WTC11 (cell line): ENCODE data around the gene AGBL1. TPM values are rescaled to one million over a fixed set of nuclear protein-coding genes. Genes with fewer than 3 reads are reported as not detected.

Experiments
- ATAC-seq: fragments of 200-7000 bp; cut with Tn5 transposase; 2 replicates; pipeline ENCODE4 v1.10.0; 2021; ENCODE audit warnings: mild to moderate bottlenecking, moderate library complexity
- CTCF ChIA-PET: fragments of 300-600 bp; sonication (Branson Sonifier 250); formaldehyde crosslinking; loops from one replicate; lab custom pipeline; 2021; ENCODE audit warnings: antibody characterized with exemption; lab: Charles Lee
- POLR2A ChIA-PET: fragments of 350-600 bp; sonication (Branson Sonifier 250); formaldehyde crosslinking; loops from one replicate; lab custom pipeline; 2021; ENCODE audit warnings: antibody characterized with exemption; lab: Charles Lee
- DNase-seq: peaks from one replicate; pipeline ENCODE4 v3.0.0; 2021; ENCODE audit warnings: low spot score
- H3K27ac Mint-ChIP-seq: 2 replicates; pipeline ENCODE4 v1.8.0; 2021; ENCODE audit warnings: mixed read lengths
- H3K27me3 Mint-ChIP-seq: 2 replicates; pipeline ENCODE4 v1.8.0; 2021; ENCODE audit warnings: low read depth, mild to moderate bottlenecking, moderate library complexity, mixed read lengths
- H3K36me3 Mint-ChIP-seq: 2 replicates; pipeline ENCODE4 v1.8.0; 2021; ENCODE audit warnings: mixed read lengths
- H3K4me1 Mint-ChIP-seq: 2 replicates; pipeline ENCODE4 v1.8.0; 2022; ENCODE audit warnings: mixed read lengths
- H3K4me3 Mint-ChIP-seq: 2 replicates; pipeline ENCODE4 v1.8.0; 2021; ENCODE audit warnings: mild to moderate bottlenecking, moderate library complexity, mixed read lengths
- H3K9me3 Mint-ChIP-seq: 2 replicates; pipeline ENCODE4 v1.8.0; 2021; ENCODE audit warnings: mixed read lengths
- ATF2 ChIP-seq: sonication (generic); formaldehyde crosslinking; IDR thresholded peaks from 2 replicates; pipeline ENCODE4 v1.8.1; 2022; ENCODE audit warnings: low read depth, missing genetic modification reagents, borderline replicate concordance
- CREM ChIP-seq: sonication (generic); formaldehyde crosslinking; IDR thresholded peaks from 2 replicates; pipeline ENCODE4 v1.8.1; 2022; ENCODE audit warnings: mild to moderate bottlenecking, missing genetic modification reagents, moderate library complexity
- FOXJ3 ChIP-seq: sonication (generic); formaldehyde crosslinking; IDR thresholded peaks from 2 replicates; pipeline ENCODE4 v1.9.0; 2021; ENCODE audit warnings: missing genetic modification reagents, mild to moderate bottlenecking, borderline replicate concordance
- FOXK1 ChIP-seq: sonication (generic); formaldehyde crosslinking; IDR thresholded peaks from 2 replicates; pipeline ENCODE4 v1.8.0; 2022; ENCODE audit warnings: mild to moderate bottlenecking, moderate library complexity, missing genetic modification reagents
- GRHL2 ChIP-seq: fragments of 250-450 bp; sonication (Bioruptor Pico); IDR thresholded peaks from 2 replicates; pipeline ENCODE4 v1.8.0; 2022; ENCODE audit warnings: mild to moderate bottlenecking, moderate library complexity; ENCODE audit not compliant: insufficient replicate concordance, severe bottlenecking
- JUN ChIP-seq: sonication (generic); formaldehyde crosslinking; IDR thresholded peaks from 2 replicates; pipeline ENCODE4 v1.8.0; 2023; ENCODE audit warnings: mild to moderate bottlenecking, missing genetic modification reagents
- KAT7 ChIP-seq: sonication (generic); formaldehyde crosslinking; IDR thresholded peaks from 2 replicates; pipeline ENCODE4 v1.8.1; 2023; ENCODE audit warnings: missing genetic modification reagents, mild to moderate bottlenecking, borderline replicate concordance
- MAX ChIP-seq: sonication (generic); formaldehyde crosslinking; IDR thresholded peaks from 2 replicates; pipeline ENCODE4 v1.8.0; 2022; ENCODE audit warnings: mild to moderate bottlenecking, missing genetic modification reagents
- MYBL2 ChIP-seq: sonication (generic); formaldehyde crosslinking; IDR thresholded peaks from 2 replicates; pipeline ENCODE4 v1.8.1; 2023; ENCODE audit warnings: mild to moderate bottlenecking, moderate library complexity, missing genetic modification reagents
- NR2C2 ChIP-seq: sonication (generic); formaldehyde crosslinking; IDR thresholded peaks from 2 replicates; pipeline ENCODE4 v1.8.0; 2022; ENCODE audit warnings: mild to moderate bottlenecking, missing genetic modification reagents
- RORB ChIP-seq: fragments of 250-450 bp; sonication (Bioruptor Pico); IDR thresholded peaks from 2 replicates; pipeline ENCODE4 v1.9.0; 2021; ENCODE audit warnings: mild to moderate bottlenecking
- SMAD4 ChIP-seq: sonication (generic); formaldehyde crosslinking; IDR thresholded peaks from 2 replicates; pipeline ENCODE4 v1.8.0; 2022; ENCODE audit warnings: mild to moderate bottlenecking, missing genetic modification reagents
- TEAD4 ChIP-seq: sonication (generic); formaldehyde crosslinking; IDR thresholded peaks from 2 replicates; pipeline ENCODE4 v1.8.0; 2022; ENCODE audit warnings: mild to moderate bottlenecking, missing genetic modification reagents
- USF2 ChIP-seq: sonication (generic); formaldehyde crosslinking; IDR thresholded peaks from 2 replicates; pipeline ENCODE4 v1.8.1; 2023; ENCODE audit warnings: mild to moderate bottlenecking, missing genetic modification reagents, moderate library complexity
- ZBTB43 ChIP-seq: sonication (generic); formaldehyde crosslinking; IDR thresholded peaks from 2 replicates; pipeline ENCODE4 v1.8.1; 2023; ENCODE audit warnings: mild to moderate bottlenecking, missing genetic modification reagents
- ZNF263 ChIP-seq: sonication (generic); formaldehyde crosslinking; IDR thresholded peaks from 2 replicates; pipeline ENCODE4 v1.8.1; 2022; ENCODE audit warnings: low read depth, mild to moderate bottlenecking, moderate library complexity, missing genetic modification reagents
- ZNF416 ChIP-seq: fragments of 250-450 bp; sonication (Bioruptor Pico); IDR thresholded peaks from 2 replicates; pipeline ENCODE4 v1.9.0; 2021; ENCODE audit warnings: mild to moderate bottlenecking, inconsistent platforms
- ZNF423 ChIP-seq: fragments of 250-450 bp; sonication (Bioruptor Pico); IDR thresholded peaks from 2 replicates; pipeline ENCODE4 v2.1.2; 2022; ENCODE audit warnings: mild to moderate bottlenecking, moderate library complexity
- total RNA-seq: library from RNA; stranded (reverse); gene quantifications from 3 replicates; pipeline ENCODE4 v1.2.3, GENCODE V29; 2021
- TF ChIP-seq, protein P1 (sequence below): sonication (generic); formaldehyde crosslinking; IDR thresholded peaks from 2 replicates; pipeline ENCODE4 v1.8.1; 2022; ENCODE audit warnings: low read depth, mild to moderate bottlenecking, moderate library complexity, missing genetic modification reagents, borderline replicate concordance
- TF ChIP-seq, protein P2 (sequence below): sonication (generic); formaldehyde crosslinking; IDR thresholded peaks from 2 replicates; pipeline ENCODE4 v1.8.1; 2023; ENCODE audit warnings: mild to moderate bottlenecking, missing genetic modification reagents, borderline replicate concordance

Gene AGBL1
- total RNA-seq, 1 experiment from 2014 or later: not detected

DNA sequence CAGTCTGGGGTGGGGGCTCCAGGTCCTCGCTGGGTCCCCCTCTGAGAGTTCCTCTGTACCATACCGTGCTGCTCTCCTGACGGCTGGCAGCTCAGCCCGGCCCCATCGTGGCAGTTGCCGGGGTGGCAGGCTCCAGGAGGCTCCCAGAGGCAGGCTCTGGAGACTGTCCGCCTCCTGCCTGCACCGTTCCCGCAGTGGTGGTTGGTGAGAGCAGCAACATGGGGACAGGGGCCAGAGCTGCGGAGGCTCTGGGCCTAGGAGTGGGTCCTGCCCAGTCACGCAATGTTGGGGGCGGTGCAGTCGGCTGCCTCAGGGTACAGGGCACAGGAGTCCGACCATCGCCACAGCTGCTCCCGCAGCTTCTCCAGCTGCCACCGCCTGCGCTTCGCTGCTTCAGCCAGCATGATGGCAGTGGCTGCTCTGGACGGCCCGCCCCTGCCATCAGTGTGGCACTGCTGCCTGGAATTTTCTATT is 492.7 kb downstream of the AGBL1 start:
- TF ChIP-seq, protein P1, sequence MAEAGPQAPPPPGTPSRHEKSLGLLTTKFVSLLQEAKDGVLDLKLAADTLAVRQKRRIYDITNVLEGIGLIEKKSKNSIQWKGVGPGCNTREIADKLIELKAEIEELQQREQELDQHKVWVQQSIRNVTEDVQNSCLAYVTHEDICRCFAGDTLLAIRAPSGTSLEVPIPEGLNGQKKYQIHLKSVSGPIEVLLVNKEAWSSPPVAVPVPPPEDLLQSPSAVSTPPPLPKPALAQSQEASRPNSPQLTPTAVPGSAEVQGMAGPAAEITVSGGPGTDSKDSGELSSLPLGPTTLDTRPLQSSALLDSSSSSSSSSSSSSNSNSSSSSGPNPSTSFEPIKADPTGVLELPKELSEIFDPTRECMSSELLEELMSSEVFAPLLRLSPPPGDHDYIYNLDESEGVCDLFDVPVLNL (CRISPR knock-in tag): no peak
- no peak for TF ChIP-seq JUN (CRISPR knock-in tag)
- TF ChIP-seq FOXK1 (CRISPR knock-in tag): no peak
- TF ChIP-seq TEAD4 (CRISPR knock-in tag): no peak
- TF ChIP-seq SMAD4: no peak
- TF ChIP-seq MYBL2 (CRISPR knock-in tag): no peak
- TF ChIP-seq KAT7 (CRISPR knock-in tag): no peak
- TF ChIP-seq RORB: no peak
- no peak for TF ChIP-seq MAX (CRISPR knock-in tag)
- no peak for TF ChIP-seq ZNF416 (CRISPR knock-in tag)
- no peak for TF ChIP-seq ZBTB43
- TF ChIP-seq ZNF423: no peak
- no peak for TF ChIP-seq USF2
- no peak for TF ChIP-seq NR2C2
- no peak for TF ChIP-seq CREM (CRISPR knock-in tag)
- no peak for TF ChIP-seq GRHL2 (CRISPR knock-in tag)
- TF ChIP-seq ZNF263: no peak
- no peak for TF ChIP-seq ATF2 (CRISPR knock-in tag)
- TF ChIP-seq, protein P2, sequence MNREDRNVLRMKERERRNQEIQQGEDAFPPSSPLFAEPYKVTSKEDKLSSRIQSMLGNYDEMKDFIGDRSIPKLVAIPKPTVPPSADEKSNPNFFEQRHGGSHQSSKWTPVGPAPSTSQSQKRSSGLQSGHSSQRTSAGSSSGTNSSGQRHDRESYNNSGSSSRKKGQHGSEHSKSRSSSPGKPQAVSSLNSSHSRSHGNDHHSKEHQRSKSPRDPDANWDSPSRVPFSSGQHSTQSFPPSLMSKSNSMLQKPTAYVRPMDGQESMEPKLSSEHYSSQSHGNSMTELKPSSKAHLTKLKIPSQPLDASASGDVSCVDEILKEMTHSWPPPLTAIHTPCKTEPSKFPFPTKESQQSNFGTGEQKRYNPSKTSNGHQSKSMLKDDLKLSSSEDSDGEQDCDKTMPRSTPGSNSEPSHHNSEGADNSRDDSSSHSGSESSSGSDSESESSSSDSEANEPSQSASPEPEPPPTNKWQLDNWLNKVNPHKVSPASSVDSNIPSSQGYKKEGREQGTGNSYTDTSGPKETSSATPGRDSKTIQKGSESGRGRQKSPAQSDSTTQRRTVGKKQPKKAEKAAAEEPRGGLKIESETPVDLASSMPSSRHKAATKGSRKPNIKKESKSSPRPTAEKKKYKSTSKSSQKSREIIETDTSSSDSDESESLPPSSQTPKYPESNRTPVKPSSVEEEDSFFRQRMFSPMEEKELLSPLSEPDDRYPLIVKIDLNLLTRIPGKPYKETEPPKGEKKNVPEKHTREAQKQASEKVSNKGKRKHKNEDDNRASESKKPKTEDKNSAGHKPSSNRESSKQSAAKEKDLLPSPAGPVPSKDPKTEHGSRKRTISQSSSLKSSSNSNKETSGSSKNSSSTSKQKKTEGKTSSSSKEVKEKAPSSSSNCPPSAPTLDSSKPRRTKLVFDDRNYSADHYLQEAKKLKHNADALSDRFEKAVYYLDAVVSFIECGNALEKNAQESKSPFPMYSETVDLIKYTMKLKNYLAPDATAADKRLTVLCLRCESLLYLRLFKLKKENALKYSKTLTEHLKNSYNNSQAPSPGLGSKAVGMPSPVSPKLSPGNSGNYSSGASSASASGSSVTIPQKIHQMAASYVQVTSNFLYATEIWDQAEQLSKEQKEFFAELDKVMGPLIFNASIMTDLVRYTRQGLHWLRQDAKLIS (CRISPR knock-in tag): no peak
- TF ChIP-seq FOXJ3 (CRISPR knock-in tag): no peak
- Mint-ChIP-seq H3K27ac (no peak overlapping the region), H3K4me1 (peaks cover 31% of the 10 kb centered on the region), H3K9me3 (peaks cover 23% of the 10 kb centered on the region), H3K36me3 (peaks cover 17% of the 10 kb centered on the region), H3K27me3 (no peaks in the 10 kb centered on the region; the same call in 1 of the 2 replicates), H3K4me3 (no peak overlapping the region)
- CTCF ChIA-PET: no interaction called here
- ATAC-seq (peak; percentile 68), DNase-seq (peak; percentile 10)
- POLR2A ChIA-PET: no interaction called here
